Stimulated activated CD4-positive, alpha-beta T cell treated with anti-CD3 and anti-CD28 coated beads, Interleukin-4, amount 100 ng/mL, for 48 hours (primary cell): Measurements from ENCODE around the gene PFN3.
"Not testable (repeated sequence)": the region's sequence is repeated elsewhere in the genome, so short reads cannot be mapped to it uniquely, and the experiment has no call there.

Source experiments
- DNase-seq, 2 donors: peaks; one replicate each; pipeline ENCODE4 v3.0.0-alpha.2; 2020; ENCODE audit warnings: low read depth in 2 of 2

The PFN3 gene

GRCh38 chr5:177425801-177426565 is 25.5 kb upstream of the PFN3 start:
- peak; percentile 98 to 100 for DNase-seq

DNA sequence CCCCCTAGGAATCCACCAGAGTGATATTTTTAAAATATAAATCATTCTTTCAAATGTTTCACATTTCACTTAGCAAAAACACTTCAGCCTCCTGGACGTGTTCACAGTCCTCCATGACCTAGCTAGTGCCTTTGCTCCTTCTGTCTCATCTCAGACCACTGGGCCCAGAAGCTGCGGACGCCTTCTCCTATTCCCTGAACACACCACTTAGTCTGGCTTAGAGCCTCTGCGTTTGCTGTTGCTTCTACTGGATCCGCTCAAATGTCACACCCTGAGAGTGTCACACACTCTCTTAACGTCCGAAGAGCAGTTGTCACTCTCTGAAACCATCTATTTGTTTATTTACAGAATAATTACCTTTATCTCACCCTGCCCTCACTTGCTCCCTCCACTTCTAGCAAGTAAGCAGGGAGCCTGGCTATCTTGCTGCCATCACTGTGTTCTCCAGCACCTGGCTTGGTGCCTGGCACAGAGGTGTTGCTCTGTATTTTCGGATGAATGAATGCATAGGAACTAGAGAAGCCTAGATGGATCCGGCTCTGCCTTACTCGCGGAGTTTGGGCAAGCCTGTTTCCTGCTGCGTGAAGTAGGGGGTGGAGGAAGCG is 24.8 kb upstream of the PFN3 start:
- DNase-seq, result no peak

GRCh38 chr5:177423671-177424070 is 23.2 kb upstream of the PFN3 start:
- DNase-seq, result no peak

DNA sequence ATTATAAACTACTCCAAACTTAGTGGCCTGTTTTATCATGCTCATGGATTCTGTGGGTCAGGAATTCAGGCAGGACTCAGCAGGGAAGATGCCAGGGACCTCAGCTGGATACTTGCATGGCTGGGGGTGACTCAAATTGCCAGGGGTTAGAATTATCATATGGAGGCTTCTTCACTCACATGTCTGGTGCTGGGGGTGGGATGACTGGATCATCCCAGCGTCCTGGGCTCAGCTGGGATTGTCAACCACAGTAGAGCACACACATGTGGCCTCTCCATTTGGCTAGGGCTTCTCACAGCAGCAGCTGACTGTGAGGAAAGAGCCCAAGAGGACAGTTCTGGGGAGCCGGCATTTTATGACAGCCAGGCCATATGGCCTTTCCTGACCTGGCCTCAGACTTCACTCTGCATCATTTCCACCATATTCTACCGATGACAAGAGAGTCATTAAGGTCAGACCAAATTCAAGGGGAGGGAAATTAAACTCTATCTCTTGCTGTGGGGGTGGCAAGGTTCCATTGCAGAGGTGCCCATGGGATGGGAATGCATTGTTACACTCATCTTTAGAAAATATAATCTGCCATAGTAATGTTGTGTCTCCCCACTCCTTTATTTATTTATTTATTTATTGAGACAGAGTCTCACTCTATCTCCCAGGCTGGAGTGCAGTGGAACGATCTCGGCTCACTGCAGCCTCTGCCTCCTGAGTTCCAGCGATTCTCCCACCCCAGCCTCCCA is 20.8 kb upstream of the PFN3 start:
- DNase-seq, result no peak

DNA sequence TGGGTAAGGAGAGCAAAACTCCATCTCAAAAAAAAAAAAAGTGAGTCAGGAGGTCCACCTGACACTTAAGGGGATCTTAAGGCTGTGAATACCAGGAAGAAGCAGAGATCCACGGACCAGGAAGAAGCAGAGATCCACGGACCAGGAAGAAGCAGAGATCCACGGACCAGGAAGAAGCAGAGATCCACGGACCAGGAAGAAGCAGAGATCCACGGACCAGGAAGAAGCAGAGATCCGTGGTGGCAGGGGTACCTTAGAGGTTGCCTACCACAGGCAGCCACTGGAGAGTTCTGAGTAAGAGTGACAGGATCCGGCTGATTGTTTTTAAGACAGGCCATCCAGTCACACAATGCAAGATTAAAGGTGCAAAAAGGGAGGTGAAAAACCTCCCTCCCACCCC is 20.0 kb upstream of the PFN3 start:
- DNase-seq, result not testable (repeated sequence)

- DNase-seq, result no peak
Observed at GRCh38 chr5:177419046-177419445, 18.6 kb upstream of the PFN3 start.

DNA sequence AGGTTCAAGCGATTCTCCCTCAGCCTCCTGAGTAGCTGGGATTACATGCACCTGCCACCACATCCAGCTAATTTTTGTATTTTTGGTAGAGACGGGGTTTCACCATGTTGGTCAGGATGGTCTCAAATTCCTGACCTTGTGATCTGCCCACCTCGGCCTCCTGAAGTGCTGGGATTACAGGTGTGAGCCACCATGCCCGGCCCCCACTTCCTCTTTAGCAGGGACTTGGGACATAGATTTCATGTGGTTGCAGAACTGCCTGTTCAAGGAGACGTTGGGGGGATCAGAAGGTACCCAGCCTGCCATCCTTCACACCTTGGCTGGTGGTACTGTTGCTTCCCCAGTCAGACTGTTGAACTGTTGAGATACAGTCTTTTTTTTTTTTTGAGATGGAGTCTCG is 16.6 kb upstream of the PFN3 start:
- DNase-seq, result not testable (repeated sequence)

DNA sequence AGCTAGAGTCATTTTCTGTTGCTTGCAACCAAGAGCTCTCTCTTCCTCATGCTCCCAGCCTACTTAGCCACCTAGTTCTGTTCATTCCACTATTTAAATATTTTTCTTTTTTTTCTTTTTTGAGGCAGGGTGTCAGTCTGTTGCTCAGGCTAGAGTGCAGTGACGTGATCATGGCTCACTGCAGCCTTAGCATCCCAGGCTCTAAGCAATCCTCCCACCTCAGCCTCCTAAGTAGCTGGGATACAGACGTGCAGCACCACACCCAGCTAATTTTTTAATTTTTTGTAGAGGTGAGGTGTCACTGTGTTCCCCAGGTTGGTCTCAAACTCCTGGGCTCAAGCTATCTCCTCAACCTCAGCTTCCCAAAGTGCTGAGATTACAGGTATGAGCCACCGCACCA is 14.0 kb upstream of the PFN3 start:
- no peak for DNase-seq

GRCh38 chr5:177412603-177413233 is 12.3 kb upstream of the PFN3 start:
- DNase-seq, result no peak

- DNase-seq, result no peak
Observed at GRCh38 chr5:177410575-177410974, 10.1 kb upstream of the PFN3 start.

DNA sequence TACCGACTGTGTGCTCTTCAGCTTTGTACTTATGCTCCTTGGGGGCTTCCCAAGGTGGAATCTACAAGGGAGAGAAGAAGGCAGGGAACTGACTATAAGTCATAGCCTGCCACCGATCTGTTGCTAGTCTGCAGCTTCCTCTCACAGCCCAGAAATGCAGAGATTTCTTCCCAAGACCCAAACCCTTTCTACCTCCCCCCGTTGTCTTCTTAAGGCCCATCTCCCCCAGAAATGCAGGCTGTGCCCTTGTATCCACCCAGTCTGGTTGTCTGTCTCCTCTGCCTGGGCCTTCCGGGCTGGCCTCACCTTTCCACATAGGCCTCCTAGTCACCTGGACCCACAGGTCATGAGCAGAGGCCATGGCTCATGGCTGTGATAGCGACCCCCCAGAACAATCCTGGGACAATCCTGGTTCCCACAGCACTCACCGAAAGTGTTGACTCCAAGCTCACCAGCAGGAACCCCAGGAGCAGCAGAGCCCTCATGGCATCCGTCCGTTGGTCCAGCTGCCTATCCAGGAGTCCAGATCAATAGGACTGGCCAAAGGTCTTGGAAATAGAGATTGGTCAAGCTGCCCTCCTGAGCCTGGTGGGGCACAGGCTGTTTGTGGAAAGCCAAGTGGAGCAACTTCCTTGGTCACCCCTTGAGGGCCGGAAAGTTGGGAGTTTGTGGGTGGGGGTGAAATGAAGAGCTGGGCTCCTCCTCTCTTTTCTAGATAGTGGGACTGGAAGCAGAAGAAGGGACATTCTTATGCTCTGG is 8.8 kb upstream of the PFN3 start, which contains the start of gene F12:
Gene F12, minus strand, starts transcription at position 522 of the 759 bp plus-strand sequence. Its CDS starts 37 bp downstream, at position 485.
- no peak for DNase-seq

- no peak for DNase-seq
Observed at GRCh38 chr5:177405805-177406204, 5.3 kb upstream of the PFN3 start.

- no peak for DNase-seq
Observed at GRCh38 chr5:177405312-177405711, 4.9 kb upstream of the PFN3 start.

DNA sequence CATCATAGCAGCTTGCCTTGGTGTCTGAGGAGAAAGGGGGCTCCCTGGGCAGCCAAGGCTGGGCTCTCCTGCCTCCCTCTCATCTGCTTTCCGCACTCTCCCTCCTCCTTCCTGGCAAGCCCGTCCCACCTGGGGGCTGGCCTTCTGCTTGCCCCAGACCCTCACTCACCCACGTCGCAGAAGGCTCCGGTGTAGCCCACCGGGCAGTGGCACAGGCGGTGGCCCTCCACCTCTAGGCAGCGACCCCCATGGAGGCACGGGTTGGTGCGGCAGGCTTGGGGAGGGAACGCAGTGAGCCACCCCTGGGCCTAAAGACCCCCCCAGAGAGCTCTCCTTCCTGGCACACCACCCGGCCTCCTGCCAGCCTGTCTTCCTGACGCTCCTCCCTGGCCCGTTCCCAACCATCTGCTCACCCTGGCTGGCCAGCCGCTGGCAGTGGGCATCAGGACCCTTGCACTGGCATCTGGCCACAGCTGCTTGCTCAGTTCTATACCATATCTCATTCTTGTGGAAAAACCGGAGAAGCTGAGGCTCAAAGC is 4.2 kb upstream of the PFN3 start:
- DNase-seq, result no peak

DNA sequence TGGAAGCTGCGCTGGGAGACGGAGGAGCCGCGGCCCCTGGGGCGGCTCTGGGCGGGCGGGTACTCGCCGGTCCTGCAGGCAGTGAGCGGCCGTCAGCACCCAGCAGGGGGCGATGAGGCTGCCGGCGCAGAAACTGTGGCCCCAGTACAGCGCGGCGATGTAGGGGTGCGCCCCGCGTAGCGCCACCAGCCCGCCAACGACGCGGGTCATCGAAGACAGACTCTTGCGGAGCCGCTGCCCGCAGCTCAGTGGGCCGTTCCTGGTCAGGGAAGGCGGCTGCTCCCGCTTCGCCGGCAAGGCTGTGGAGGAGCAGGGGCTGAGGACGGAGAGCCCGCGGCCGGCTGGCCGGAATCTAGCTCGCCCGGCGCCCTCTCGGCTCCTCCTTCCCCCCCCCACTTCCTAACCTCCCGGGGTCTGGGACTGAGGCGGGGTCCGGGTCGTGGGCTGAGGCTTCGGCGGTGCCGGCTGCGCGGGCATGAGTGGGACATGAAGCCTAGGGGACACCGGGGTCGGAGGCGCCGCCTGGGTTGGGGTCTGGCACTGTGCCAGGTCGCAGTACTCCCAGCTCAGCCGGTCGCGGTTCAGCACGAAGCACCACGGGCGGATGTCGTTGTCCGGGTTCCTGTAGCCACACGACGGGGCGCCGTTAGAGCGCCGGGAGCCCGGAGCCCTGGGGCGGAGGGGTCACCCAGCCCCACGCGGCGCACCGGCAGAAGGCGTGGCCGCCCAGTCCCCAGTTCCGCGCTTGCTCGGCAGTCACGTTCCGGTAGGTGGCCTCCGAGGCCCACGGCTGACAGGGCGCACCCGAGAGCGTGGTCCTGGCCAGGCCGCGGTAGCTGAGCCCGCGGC is 3.6 kb upstream of the PFN3 start:
- DNase-seq, result peak; percentile 77 to 83

- DNase-seq, result peak; percentile 28 to 30
Observed at GRCh38 chr5:177403102-177403791, 2.8 kb upstream of the PFN3 start.

DNA sequence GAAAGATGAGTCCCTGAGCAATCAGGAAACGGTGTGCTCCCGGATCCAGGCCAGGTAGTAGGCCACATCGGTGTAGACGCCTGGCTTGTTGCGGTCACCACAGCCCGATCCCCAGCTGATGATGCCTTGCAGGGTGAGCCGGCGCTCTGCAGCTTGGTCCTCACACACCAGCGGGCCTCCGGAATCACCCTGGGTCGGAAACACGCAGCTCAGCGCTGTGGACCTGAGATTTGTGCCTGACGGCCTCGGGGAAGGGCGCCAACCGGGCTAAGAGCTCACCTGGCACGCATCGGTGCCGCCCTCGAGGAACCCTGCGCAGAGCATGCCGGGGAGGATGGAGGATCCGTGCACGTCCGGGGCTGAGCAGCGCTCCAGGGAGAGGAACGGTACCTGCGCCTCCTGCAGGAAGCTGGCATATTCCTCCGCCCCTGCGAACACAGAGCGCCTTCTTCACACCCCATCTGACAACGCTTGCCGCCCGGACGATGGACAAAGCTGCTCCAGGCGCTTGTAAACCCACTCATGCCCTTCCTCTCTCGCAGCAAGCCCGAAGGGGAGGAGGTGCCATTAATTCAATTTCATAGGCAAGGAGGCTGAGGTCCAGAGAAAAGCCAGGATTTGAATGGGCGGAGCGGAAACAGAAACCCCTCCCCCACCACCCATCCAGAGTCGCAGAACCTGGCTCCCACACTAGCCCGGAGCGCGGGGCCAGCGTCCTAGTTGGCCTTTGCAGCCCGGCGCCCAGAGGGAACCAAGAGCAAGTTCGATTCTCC is 2.0 kb upstream of the PFN3 start:
- peak; percentile 67 to 68 for DNase-seq

DNA sequence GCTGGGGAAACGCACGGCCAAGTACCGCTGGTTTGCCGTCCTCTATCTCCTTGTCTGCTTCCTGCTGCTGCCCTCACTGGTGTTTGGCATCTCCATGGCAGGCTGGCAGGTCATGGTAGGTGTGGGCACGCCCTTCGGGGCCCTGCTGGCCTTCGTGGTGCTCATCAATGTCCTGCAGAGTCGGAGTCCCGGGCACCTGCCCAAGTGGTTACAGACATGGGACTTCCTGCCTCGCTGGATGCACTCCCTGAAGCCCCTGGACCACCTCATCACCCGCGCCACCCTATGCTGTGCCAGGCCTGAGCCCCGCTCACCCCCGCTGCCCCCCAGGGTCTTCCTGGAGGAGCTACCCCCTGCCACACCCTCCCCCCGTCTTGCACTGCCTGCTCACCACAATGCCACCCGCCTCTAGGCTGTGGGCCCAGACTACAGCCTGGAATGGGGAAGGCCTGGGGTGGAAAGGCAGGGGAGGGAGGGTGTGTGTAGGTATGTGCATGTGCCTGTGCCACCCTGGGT is 2.5 kb downstream of the PFN3 start:
- DNase-seq, result no peak

DNA sequence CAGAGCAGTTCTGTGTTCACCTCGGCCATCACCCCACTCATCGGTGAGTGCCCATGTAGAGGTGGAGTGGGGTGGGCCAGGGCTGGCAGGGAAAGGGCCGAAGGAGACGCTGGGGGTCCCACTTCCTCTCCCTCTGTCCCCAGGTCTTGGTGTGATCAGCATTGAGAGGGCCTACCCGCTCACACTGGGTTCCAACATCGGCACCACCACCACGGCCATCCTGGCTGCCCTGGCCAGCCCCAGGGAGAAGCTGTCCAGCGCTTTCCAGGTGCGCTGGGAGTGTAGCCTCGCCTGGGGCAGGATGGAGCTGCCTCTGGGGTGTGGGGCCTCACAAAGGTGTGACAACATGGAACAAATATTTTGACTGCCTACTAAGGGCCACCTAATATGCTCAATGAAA is 3.7 kb downstream of the PFN3 start:
- DNase-seq, result no peak
